Mesodermal cell (in vitro differentiated cells): ENCODE results near the gene IGFALS.
"Not testable (repeated sequence)": the region's sequence is repeated elsewhere in the genome, so short reads cannot be mapped to it uniquely, and the experiment has no call there.

ENCODE experiments used
- H3K27ac ChIP-seq: 2 replicates; pipeline ENCODE4 v1.7.0; 2013; ENCODE audit warnings: mild to moderate bottlenecking, low read depth, low read length, moderate library complexity; ENCODE audit not compliant: severe bottlenecking
- H3K36me3 ChIP-seq: 2 replicates; pipeline ENCODE4 v1.7.1; 2013; ENCODE audit warnings: mild to moderate bottlenecking, low read length, moderate library complexity; ENCODE audit not compliant: control insufficient read depth, insufficient read depth
- H3K4me1 ChIP-seq: one replicate; pipeline ENCODE4 v1.7.1; 2013; ENCODE audit warnings: mild to moderate bottlenecking, low read length; ENCODE audit not compliant: insufficient read depth, control insufficient read depth, poor library complexity, severe bottlenecking
- H3K4me3 ChIP-seq: 2 replicates; pipeline ENCODE4 v1.7.0; 2013; ENCODE audit warnings: low read length, control low read depth, mild to moderate bottlenecking; ENCODE audit not compliant: insufficient read depth, poor library complexity, severe bottlenecking; ENCODE audit errors: extremely low read depth
- H3K9me3 ChIP-seq: 2 replicates; pipeline ENCODE4 v1.7.1; 2013; ENCODE audit warnings: mild to moderate bottlenecking, low read length, moderate library complexity; ENCODE audit not compliant: control insufficient read depth
- WGBS, 2 experiments: methylation state at CpG; one replicate each; pipeline ENCODE4 v1.1.5; 2013; ENCODE audit warnings: missing lambda C conversion rate in 2 of 2; ENCODE audit not compliant: insufficient coverage in 2 of 2; 5-methylcytosine and 5-hydroxymethylcytosine counted together

The IGFALS gene

GRCh38 chr16:1817276-1817589 is 23.7 kb upstream of the IGFALS start:
- 87 to 99% methylated on average over 4 to 8 of the region's 9 CpGs for WGBS, 2 experiments
- Histone ChIP-seq H3K4me1 (no peaks in the 10 kb centered on the region), H3K4me3 (no peak overlapping the region), H3K27ac (no peak overlapping the region), H3K9me3 (no peaks in the 10 kb centered on the region), H3K36me3 (peaks cover 37% of the 10 kb centered on the region)

- Histone ChIP-seq H3K4me3 (no peak overlapping the region), H3K27ac (no peak overlapping the region), H3K4me1 (no peaks in the 10 kb centered on the region), H3K9me3 (no peaks in the 10 kb centered on the region), H3K36me3 (peaks cover 34% of the 10 kb centered on the region)
- 96% methylated on average over 30 to 39 of the region's 40 CpGs for WGBS, 2 experiments
Measured at GRCh38 chr16:1816396-1817275, 23.1 kb upstream of the IGFALS start.

- Histone ChIP-seq H3K4me3 (no peak overlapping the region), H3K36me3 (peaks cover 34% of the 10 kb centered on the region)
Measured at GRCh38 chr16:1815461-1815860, 22.0 kb upstream of the IGFALS start.

GRCh38 chr16:1812732-1813163 is 19.2 kb upstream of the IGFALS start:
- H3K27ac ChIP-seq, result no peak overlapping the region
- peaks cover 38% of the 10 kb centered on the region for H3K36me3 ChIP-seq
- 47 to 54% methylated on average over 11 to 13 of the region's 17 CpGs for WGBS, 2 experiments
- no peaks in the 10 kb centered on the region for H3K4me1 ChIP-seq
- no peaks in the 10 kb centered on the region for H3K9me3 ChIP-seq
- no peak overlapping the region for H3K4me3 ChIP-seq

More at GRCh38 chr16:1815461-1815860, 22.0 kb upstream of the IGFALS start:
- Histone ChIP-seq H3K27ac (no peak overlapping the region), H3K4me1 (no peaks in the 10 kb centered on the region), H3K9me3 (no peaks in the 10 kb centered on the region)
- 92 to 94% methylated on average over 6 to 11 of the region's 11 CpGs for WGBS, 2 experiments

- no peaks in the 10 kb centered on the region for H3K9me3 ChIP-seq
- no peaks in the 10 kb centered on the region for H3K4me1 ChIP-seq
- H3K27ac ChIP-seq, result no peak overlapping the region
- peaks cover 38% of the 10 kb centered on the region for H3K36me3 ChIP-seq
- no peak overlapping the region for H3K4me3 ChIP-seq
- WGBS, 2 experiments, result 92 to 95% methylated on average over 11 to 13 of the region's 16 CpGs
Measured at GRCh38 chr16:1810536-1810935, 17.0 kb upstream of the IGFALS start.

GRCh38 chr16:1810106-1810505 is 16.6 kb upstream of the IGFALS start:
- no peak overlapping the region for H3K27ac ChIP-seq
- no peak overlapping the region for H3K4me3 ChIP-seq
- no peaks in the 10 kb centered on the region for H3K9me3 ChIP-seq
- H3K4me1 ChIP-seq, result no peaks in the 10 kb centered on the region
- H3K36me3 ChIP-seq, result peaks cover 43% of the 10 kb centered on the region
- 95 to 98% methylated on average over 9 to 10 of the region's 16 CpGs for WGBS, 2 experiments

- Histone ChIP-seq H3K27ac (no peak overlapping the region), H3K9me3 (no peaks in the 10 kb centered on the region), H3K4me1 (no peaks in the 10 kb centered on the region), H3K36me3 (peaks cover 48% of the 10 kb centered on the region), H3K4me3 (no peak overlapping the region)
- 65 to 73% methylated on average over 16 to 27 of the region's 28 CpGs for WGBS, 2 experiments
Measured at GRCh38 chr16:1809281-1809801, 15.8 kb upstream of the IGFALS start.

- peaks cover 44% of the 10 kb centered on the region for H3K36me3 ChIP-seq
- H3K27ac ChIP-seq, result no peak overlapping the region
- WGBS, 2 experiments, result 79% methylated on average over 14 to 17 of the region's 18 CpGs
- no peaks in the 10 kb centered on the region for H3K4me1 ChIP-seq
- no peak overlapping the region for H3K4me3 ChIP-seq
- no peaks in the 10 kb centered on the region for H3K9me3 ChIP-seq
Measured at GRCh38 chr16:1808691-1809090, 15.2 kb upstream of the IGFALS start.

GRCh38 chr16:1807626-1808025 is 14.1 kb upstream of the IGFALS start:
- Histone ChIP-seq H3K9me3 (no peaks in the 10 kb centered on the region), H3K4me1 (no peaks in the 10 kb centered on the region), H3K4me3 (no peak overlapping the region), H3K36me3 (peaks cover 42% of the 10 kb centered on the region), H3K27ac (no peak overlapping the region)
- 81 to 83% methylated on average over 6 to 10 of the region's 10 CpGs for WGBS, 2 experiments

DNA sequence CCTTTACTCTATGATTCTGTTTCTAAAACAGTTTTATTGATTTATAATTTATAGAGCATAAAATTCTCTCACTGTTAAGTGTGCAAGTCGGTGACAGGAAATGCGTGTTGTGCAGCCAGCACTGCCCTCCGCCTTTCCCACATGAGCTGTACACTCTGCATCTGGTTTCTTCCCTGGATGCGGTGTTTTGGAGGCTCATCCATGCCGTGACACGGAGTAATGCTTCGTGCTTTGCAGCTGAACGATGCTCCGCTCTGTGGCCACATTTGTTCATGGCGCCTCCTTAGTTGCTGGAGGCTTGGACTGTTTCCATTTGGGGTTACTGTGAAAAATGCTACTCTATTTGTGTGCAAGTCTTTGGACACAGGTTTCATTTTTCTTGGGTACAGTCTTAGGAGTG is 7.2 kb upstream of the IGFALS start:
- 82% methylated on average over 10 of the region's 10 CpGs for WGBS, 2 experiments
- H3K36me3 ChIP-seq, result peaks cover 14% of the 10 kb centered on the region
- no peak overlapping the region for H3K4me3 ChIP-seq
- no peak overlapping the region for H3K27ac ChIP-seq
- H3K4me1 ChIP-seq, result no peaks in the 10 kb centered on the region
- peaks cover 4% of the 10 kb centered on the region for H3K9me3 ChIP-seq

GRCh38 chr16:1799263-1799662 is 5.8 kb upstream of the IGFALS start:
- H3K36me3 ChIP-seq, H3K27ac ChIP-seq, H3K4me3 ChIP-seq, H3K9me3 ChIP-seq, H3K4me1 ChIP-seq: not testable (repeated sequence)
- 88% methylated on average over 1 of the region's 5 CpGs; no CpG with 5 or more reads in 1 of the 2 experiments for WGBS, 2 experiments
